Osteocyte (in vitro differentiated cells): ENCODE results near the gene SOX9. TPM values are rescaled to one million over a fixed set of nuclear protein-coding genes. Genes with fewer than 3 reads are reported as not detected.

Source experiments
- DNase-seq: peaks from one replicate; pipeline ENCODE4 v3.0.0; 2021; ENCODE audit warnings: mixed read lengths; ENCODE audit not compliant: unreplicated experiment; ENCODE audit errors: extremely low spot score
- H3K27ac Mint-ChIP-seq: one replicate; pipeline ENCODE4 v1.8.0; 2021; ENCODE audit warnings: mild to moderate bottlenecking, mixed read lengths; ENCODE audit not compliant: unreplicated experiment
- H3K27me3 Mint-ChIP-seq: one replicate; pipeline ENCODE4 v1.8.0; 2021; ENCODE audit warnings: mixed read lengths; ENCODE audit not compliant: unreplicated experiment
- H3K36me3 Mint-ChIP-seq: one replicate; pipeline ENCODE4 v1.8.0; 2021; ENCODE audit warnings: mixed read lengths; ENCODE audit not compliant: unreplicated experiment
- H3K4me1 Mint-ChIP-seq: one replicate; pipeline ENCODE4 v1.8.0; 2021; ENCODE audit warnings: mixed read lengths; ENCODE audit not compliant: unreplicated experiment
- H3K4me3 Mint-ChIP-seq: one replicate; pipeline ENCODE4 v1.8.0; 2021; ENCODE audit warnings: mild to moderate bottlenecking, moderate library complexity, mixed read lengths; ENCODE audit not compliant: unreplicated experiment
- H3K9me3 Mint-ChIP-seq: one replicate; pipeline ENCODE4 v1.8.0; 2021; ENCODE audit warnings: mixed read lengths; ENCODE audit not compliant: unreplicated experiment
- CTCF ChIP-seq: fragments of 200-600 bp; sonication (generic); IDR thresholded peaks from 2 replicates; pipeline ENCODE4 v1.5.0; 2021; ENCODE audit warnings: antibody characterized with exemption, mild to moderate bottlenecking, moderate library complexity
- total RNA-seq: library from RNA; stranded (reverse); gene quantifications from 2 replicates; pipeline ENCODE4 v1.2.1, GENCODE V29; 2021

Gene SOX9
- total RNA-seq, 1 donor from 2014 or later: 1.9 TPM

DNA sequence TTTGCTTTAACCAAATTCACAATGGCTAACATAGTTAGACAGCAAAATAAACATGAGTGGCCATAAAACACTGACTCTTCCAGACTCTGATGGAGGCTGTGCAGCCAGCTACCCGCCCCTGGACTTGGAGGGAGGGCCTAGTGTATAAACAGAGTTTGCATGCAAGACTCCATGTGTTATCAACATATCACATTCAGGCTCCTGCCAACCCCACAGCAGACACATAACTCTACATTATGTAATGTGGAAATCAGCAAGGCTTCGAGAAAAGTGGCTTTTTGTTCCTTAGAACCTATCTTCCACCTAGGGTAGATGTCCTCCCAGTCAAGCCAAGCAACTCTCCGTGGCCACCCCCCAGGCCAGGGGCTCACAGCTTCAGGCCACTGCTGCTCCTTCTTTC is 19.3 kb upstream of the SOX9 start:
- no peak for DNase-seq
- Mint-ChIP-seq H3K9me3 (no peaks in the 10 kb centered on the region), H3K4me3 (no peak overlapping the region), H3K36me3 (no peaks in the 10 kb centered on the region), H3K4me1 (no peaks in the 10 kb centered on the region), H3K27ac (no peak overlapping the region), H3K27me3 (peaks cover 15% of the 10 kb centered on the region)
- TF ChIP-seq CTCF: no peak

- no peak overlapping the region for H3K27ac Mint-ChIP-seq
- H3K9me3 Mint-ChIP-seq: no peaks in the 10 kb centered on the region
- H3K4me3 Mint-ChIP-seq: no peak overlapping the region
- TF ChIP-seq CTCF: no peak
- H3K36me3 Mint-ChIP-seq: no peaks in the 10 kb centered on the region
- peaks cover 21% of the 10 kb centered on the region for H3K27me3 Mint-ChIP-seq
- no peak for DNase-seq
- no peaks in the 10 kb centered on the region for H3K4me1 Mint-ChIP-seq
Measured at GRCh38 chr17:72102366-72102765, 18.5 kb upstream of the SOX9 start.

- peaks cover 32% of the 10 kb centered on the region for H3K27me3 Mint-ChIP-seq
- H3K36me3 Mint-ChIP-seq: no peaks in the 10 kb centered on the region
- DNase-seq: no peak
- no peak for TF ChIP-seq CTCF
- H3K4me3 Mint-ChIP-seq: no peak overlapping the region
- H3K9me3 Mint-ChIP-seq: no peaks in the 10 kb centered on the region
- no peaks in the 10 kb centered on the region for H3K4me1 Mint-ChIP-seq
- H3K27ac Mint-ChIP-seq: no peak overlapping the region
Measured at GRCh38 chr17:72104164-72104862, 16.5 kb upstream of the SOX9 start.

GRCh38 chr17:72104863-72105234 is 16.0 kb upstream of the SOX9 start:
- Mint-ChIP-seq H3K36me3 (no peaks in the 10 kb centered on the region), H3K4me3 (no peak overlapping the region), H3K27ac (no peak overlapping the region), H3K9me3 (no peaks in the 10 kb centered on the region), H3K4me1 (no peaks in the 10 kb centered on the region), H3K27me3 (peaks cover 35% of the 10 kb centered on the region)
- no peak for TF ChIP-seq CTCF
- DNase-seq: no peak

GRCh38 chr17:72107100-72107499 is 13.7 kb upstream of the SOX9 start:
- Mint-ChIP-seq H3K4me3 (no peak overlapping the region), H3K9me3 (no peaks in the 10 kb centered on the region), H3K27me3 (peaks cover 43% of the 10 kb centered on the region), H3K4me1 (peaks cover 8% of the 10 kb centered on the region), H3K27ac (no peak overlapping the region), H3K36me3 (no peaks in the 10 kb centered on the region)
- DNase-seq: no peak
- TF ChIP-seq CTCF: no peak
